Measurements from ENCODE around the gene FNBP1. TPM values are rescaled to one million over a fixed set of nuclear protein-coding genes. Genes with fewer than 3 reads are reported as not detected.

Gene FNBP1
- total RNA-seq, 1 experiment from 2014 or later, result 43.6 TPM

DNA sequence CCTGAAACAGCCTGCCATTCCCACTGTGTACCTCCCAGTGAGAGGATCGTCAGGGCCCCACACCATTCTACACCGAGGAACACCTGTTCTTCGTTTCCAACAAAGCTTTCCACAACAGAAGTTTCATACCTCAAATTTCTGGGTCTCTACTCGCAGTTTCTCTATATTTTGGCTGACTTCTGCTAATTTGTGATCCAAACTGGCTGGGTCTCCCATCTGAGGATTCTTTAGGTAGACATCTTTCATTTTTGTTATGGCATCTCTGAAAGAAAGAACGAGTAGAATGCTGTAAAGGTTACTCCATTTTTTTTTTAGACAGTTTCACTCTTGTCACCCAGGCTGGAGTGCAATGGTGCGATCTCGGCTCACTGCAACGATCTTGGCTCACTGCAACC lies 140.3 kb downstream of the FNBP1 start (continued):
- TF ChIP-seq AFF4 (CRISPR knock-in tag; IDR thresholded peaks at IDR 0.05; ENCODE audit: borderline replicate concordance) (no peak), FOXJ3 (CRISPR knock-in tag; IDR thresholded peaks at IDR 0.05; ENCODE audit: borderline replicate concordance) (no peak), E2F1 (CRISPR knock-in tag; IDR thresholded peaks at IDR 0.05) (no peak), NR1H2 (CRISPR knock-in tag; IDR thresholded peaks at IDR 0.05) (no peak), CREM (CRISPR knock-in tag; IDR thresholded peaks at IDR 0.05) (no peak), SP1 (CRISPR knock-in tag; conservative IDR thresholded peaks at IDR 0.05) (no peak)

- H3K4me3 Mint-ChIP-seq, result no peak overlapping the region
- no peaks in the 10 kb centered on the region for H3K27me3 Mint-ChIP-seq (ENCODE audit: low read depth)
- peaks cover 41% of the 10 kb centered on the region for H3K36me3 Mint-ChIP-seq
- H3K4me1 Mint-ChIP-seq, result peaks cover 11% of the 10 kb centered on the region
- ATAC-seq, result no peak
- DNase-seq (ENCODE audit: low spot score), result no peak
- CTCF ChIA-PET, result no interaction called here
- peak overlapping the region; percentile 4; the same call in 1 of the 2 replicates for H3K27ac Mint-ChIP-seq
- peaks cover 9% of the 10 kb centered on the region; the same call in 1 of the 2 replicates for H3K9me3 Mint-ChIP-seq
- POLR2A ChIA-PET, result no interaction called here
- TF ChIP-seq, protein P1, sequence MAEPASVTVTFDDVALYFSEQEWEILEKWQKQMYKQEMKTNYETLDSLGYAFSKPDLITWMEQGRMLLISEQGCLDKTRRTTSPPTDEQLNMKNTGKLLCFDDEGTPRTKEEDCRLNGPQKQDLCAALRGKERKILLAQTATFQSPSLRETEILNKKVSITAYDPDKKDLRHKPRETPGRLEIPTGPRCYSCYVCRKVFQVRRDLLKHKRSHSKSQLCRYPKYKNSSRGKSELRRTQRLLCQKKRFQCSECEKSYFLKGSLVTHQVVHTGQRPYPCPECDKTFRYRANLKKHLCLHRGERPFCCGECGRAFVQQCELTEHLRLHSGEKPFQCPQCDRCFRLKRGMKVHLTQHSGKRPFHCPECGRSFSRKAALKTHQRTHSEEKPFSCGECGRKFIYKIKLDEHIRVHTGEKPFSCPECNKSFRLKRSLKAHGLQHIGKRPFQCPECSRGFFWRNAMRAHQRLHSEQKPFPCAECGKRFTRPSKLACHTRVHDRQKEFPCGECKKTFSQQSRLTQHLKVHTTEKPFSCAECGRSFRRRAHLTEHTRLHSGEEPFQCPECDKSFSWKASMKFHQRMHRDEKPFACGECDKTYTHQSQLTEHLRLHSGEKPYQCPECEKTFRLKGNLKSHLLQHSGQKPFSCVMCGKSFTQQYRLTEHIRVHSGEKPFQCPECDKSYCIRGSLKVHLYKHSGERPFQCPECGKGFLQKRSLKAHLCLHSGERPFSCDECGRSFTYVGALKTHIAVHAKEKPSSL (CRISPR knock-in tag; conservative IDR thresholded peaks at IDR 0.05), result no peak
- no peak for TF ChIP-seq ZNF121 (CRISPR knock-in tag; IDR thresholded peaks at IDR 0.05)
- no peak for TF ChIP-seq NR1H2 (CRISPR knock-in tag; IDR thresholded peaks at IDR 0.05)
- no peak for TF ChIP-seq ZNF232 (CRISPR knock-in tag; IDR thresholded peaks at IDR 0.05)
- TF ChIP-seq ERG (CRISPR knock-in tag; IDR thresholded peaks at IDR 0.05), result no peak
- no peak for TF ChIP-seq ZNF317 (CRISPR knock-in tag; IDR thresholded peaks at IDR 0.05; ENCODE audit: borderline replicate concordance, low read depth)
- no peak for TF ChIP-seq ZNF281 (CRISPR knock-in tag; IDR thresholded peaks at IDR 0.05)
- no peak for TF ChIP-seq ZSCAN18 (CRISPR knock-in tag; IDR thresholded peaks at IDR 0.05)
- no peak for TF ChIP-seq ZNF423 (CRISPR knock-in tag; IDR thresholded peaks at IDR 0.05)
- no peak for TF ChIP-seq ATF2 (CRISPR knock-in tag; IDR thresholded peaks at IDR 0.05; ENCODE audit: borderline replicate concordance, low read depth)
- TF ChIP-seq ZNF138 (CRISPR knock-in tag; conservative IDR thresholded peaks at IDR 0.05), result no peak
- no peak for TF ChIP-seq ESRRA (CRISPR knock-in tag; IDR thresholded peaks at IDR 0.05; ENCODE audit: borderline replicate concordance)
- TF ChIP-seq CREB1 (CRISPR knock-in tag; IDR thresholded peaks at IDR 0.05), result no peak
- no peak for TF ChIP-seq ELF4 (CRISPR knock-in tag; IDR thresholded peaks at IDR 0.05; ENCODE audit: low read depth)
- TF ChIP-seq, protein P2, sequence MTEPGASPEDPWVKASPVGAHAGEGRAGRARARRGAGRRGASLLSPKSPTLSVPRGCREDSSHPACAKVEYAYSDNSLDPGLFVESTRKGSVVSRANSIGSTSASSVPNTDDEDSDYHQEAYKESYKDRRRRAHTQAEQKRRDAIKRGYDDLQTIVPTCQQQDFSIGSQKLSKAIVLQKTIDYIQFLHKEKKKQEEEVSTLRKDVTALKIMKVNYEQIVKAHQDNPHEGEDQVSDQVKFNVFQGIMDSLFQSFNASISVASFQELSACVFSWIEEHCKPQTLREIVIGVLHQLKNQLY (CRISPR knock-in tag; IDR thresholded peaks at IDR 0.05), result no peak
These were observed 140.8 kb downstream of the FNBP1 start for GRCh38 chr9:129901993-129902739.
